Lung (tissue), 12 donors: ENCODE measurements around the gene CCNY. TPM values are rescaled to one million over a fixed set of nuclear protein-coding genes. Genes with fewer than 3 reads are reported as not detected.
A peak's percentile ranks its signal among the peaks of the same experiment; 100 is the strongest.

Experiments used
- ATAC-seq: fragments of 200-7000 bp; cut with Tn5 transposase; one replicate; pipeline ENCODE4 v1.9.1; 2020; ENCODE audit warnings: moderate number of reproducible peaks; ENCODE audit not compliant: insufficient read depth, low FRiP score
- DNase-seq, 3 donors: peaks; one replicate each; pipeline ENCODE4 v3.0.0-alpha.2; 2013 to 2017
- H3K27ac ChIP-seq, 2 donors: one replicate each; pipeline ENCODE4 v1.5.1; 2013; ENCODE audit warnings: mild to moderate bottlenecking in 2 of 2, moderate library complexity in 2 of 2, control low read depth in 1 of 2, inconsistent platforms in 1 of 2, low read depth in 1 of 2, low read length in 1 of 2
- H3K27me3 ChIP-seq, 3 donors: one replicate each; pipeline ENCODE4 v1.5.1; 2013; ENCODE audit warnings: low read length in 2 of 3; ENCODE audit not compliant: control insufficient read depth in 3 of 3, insufficient read depth in 3 of 3
- H3K36me3 ChIP-seq, 4 donors: one replicate each; pipeline ENCODE4 v1.5.1; 2013; ENCODE audit warnings: low read length in 4 of 4, mild to moderate bottlenecking in 1 of 4, moderate library complexity in 1 of 4; ENCODE audit not compliant: control insufficient read depth in 4 of 4, insufficient read depth in 4 of 4
- H3K4me1 ChIP-seq, 5 donors: one replicate each; pipeline ENCODE4 v1.5.1; 2013; ENCODE audit warnings: low read length in 5 of 5, mild to moderate bottlenecking in 2 of 5, moderate library complexity in 1 of 5; ENCODE audit not compliant: control insufficient read depth in 5 of 5, insufficient read depth in 5 of 5
- H3K4me3 ChIP-seq: one replicate; pipeline ENCODE4 v1.5.1; 2013; ENCODE audit warnings: mild to moderate bottlenecking, control low read depth, moderate library complexity
- H3K9ac ChIP-seq, 2 donors: one replicate each; pipeline ENCODE4 v1.5.1; 2013; ENCODE audit warnings: low read length in 2 of 2, control low read depth in 1 of 2; ENCODE audit not compliant: insufficient read depth in 1 of 2
- H3K9me3 ChIP-seq, 4 donors: one replicate each; pipeline ENCODE4 v1.5.1; 2013; ENCODE audit warnings: low read length in 3 of 4, mild to moderate bottlenecking in 1 of 4, moderate library complexity in 1 of 4; ENCODE audit not compliant: control insufficient read depth in 4 of 4, insufficient read depth in 3 of 4
- CTCF ChIP-seq: IDR thresholded peaks from 2 replicates; pipeline ENCODE4 v1.5.1; 2012; ENCODE audit warnings: mild to moderate bottlenecking; ENCODE audit errors: control extremely low read depth, extremely low read depth
- WGBS, 2 donors: extraction: QIAGEN DNeasy Blood & Tissue Kit; methylation state at CpG; one replicate each; pipeline ENCODE4 v1.1.7; 2013; 5-methylcytosine and 5-hydroxymethylcytosine counted together
- polyA plus RNA-seq, 2 donors: library from polyadenylated mRNA; stranded (reverse); fragments of 200-250 nt; gene quantifications; one replicate each; pipeline ENCODE4 v1.2.1, GENCODE V29; 2013
- total RNA-seq, 2 donors: library from RNA; depleted of rRNA in 1 of 2; stranded (reverse); fragments of >200 nt in 1 of 2; gene quantifications; one replicate each; pipeline ENCODE4 v1.2.1, GENCODE V29; 2014 to 2021
- donor health status: control.
- donor health status: control.
- donor health status: Bipolar disorder and iron deficiency.
- donor health status: healthy.
- donor health status: DM: yes; HTN: yes; CAD: no.

The CCNY gene
- total and polyA plus RNA-seq, 4 donors: 26.6 to 63.0 (median 38.8) TPM

GRCh38 chr10:35432781-35433338 is 96.6 kb downstream of the CCNY start:
- Histone ChIP-seq H3K4me3 (no peak overlapping the region), H3K27ac (no peak overlapping the region), H3K9ac (no peak overlapping the region), H3K4me1 (peaks cover 0 to 21% (median 2%) of the 10 kb centered on the region in 5 donors), H3K27me3 (no peaks in the 10 kb centered on the region), H3K36me3 (peaks cover 0 to 2% (median 0%) of the 10 kb centered on the region in 4 donors), H3K9me3 (no peaks in the 10 kb centered on the region)
- no peak for DNase-seq
- no peak for ATAC-seq
- WGBS, 2 donors: 87 to 93% methylated on average over 3 of the region's 3 CpGs
- TF ChIP-seq CTCF: no peak

GRCh38 chr10:35433851-35434426 is 97.6 kb downstream of the CCNY start:
- H3K4me1 ChIP-seq: peaks cover 0 to 21% (median 2%) of the 10 kb centered on the region in 5 donors
- H3K36me3 ChIP-seq: peaks cover 0 to 2% (median 0%) of the 10 kb centered on the region in 4 donors
- DNase-seq: peak in 2 of 3 donors; percentile 31 to 43
- H3K27me3 ChIP-seq: no peaks in the 10 kb centered on the region
- ATAC-seq: peak; percentile 79
- no peak overlapping the region for H3K27ac ChIP-seq
- no peaks in the 10 kb centered on the region for H3K9me3 ChIP-seq
- no peak for TF ChIP-seq CTCF
- H3K4me3 ChIP-seq: no peak overlapping the region
- 72 to 73% methylated on average over 7 of the region's 7 CpGs for WGBS, 2 donors
- no peak overlapping the region for H3K9ac ChIP-seq

GRCh38 chr10:35434533-35434932 is 98.2 kb downstream of the CCNY start:
- DNase-seq (no peak), ATAC-seq (no peak)
- no peak overlapping the region for H3K4me3 ChIP-seq
- no peak for TF ChIP-seq CTCF
- peaks cover 0 to 21% (median 2%) of the 10 kb centered on the region in 5 donors for H3K4me1 ChIP-seq
- 94 to 97% methylated on average over 1 of the region's 1 CpG for WGBS, 2 donors
- no peak overlapping the region for H3K27ac ChIP-seq
- no peaks in the 10 kb centered on the region for H3K27me3 ChIP-seq
- H3K9me3 ChIP-seq: no peaks in the 10 kb centered on the region
- H3K36me3 ChIP-seq: peaks cover 0 to 2% (median 0%) of the 10 kb centered on the region in 4 donors
- no peak overlapping the region for H3K9ac ChIP-seq
